WERI-Rb-1 (cell line): Measurements from ENCODE around the gene ECEL1.
"Not testable (repeated sequence)": the region's sequence is repeated elsewhere in the genome, so short reads cannot be mapped to it uniquely, and the experiment has no call there.

ENCODE experiments used
- DNase-seq: peaks from one replicate; pipeline ENCODE4 v3.0.0-alpha.2; 2020
- H3K27ac ChIP-seq: fragments of 250-450 bp; sonication (Bioruptor Pico); 2 replicates; pipeline ENCODE4 v1.5.1; 2020; ENCODE audit warnings: mild to moderate bottlenecking, moderate library complexity
- H3K27me3 ChIP-seq: fragments of 250-450 bp; sonication (Bioruptor Pico); 2 replicates; pipeline ENCODE4 v1.5.1; 2021; ENCODE audit warnings: mild to moderate bottlenecking, low read depth, moderate library complexity; ENCODE audit not compliant: insufficient read depth, severe bottlenecking
- H3K36me3 ChIP-seq: fragments of 250-450 bp; sonication (Bioruptor Pico); 2 replicates; pipeline ENCODE4 v1.5.1; 2020; ENCODE audit warnings: mild to moderate bottlenecking, moderate library complexity
- H3K4me3 ChIP-seq: 2 replicates; pipeline ENCODE4 v1.5.1; 2011; ENCODE audit warnings: low read depth, mild to moderate bottlenecking, control low read depth, low read length
- H3K9me3 ChIP-seq: fragments of 250-450 bp; sonication (Bioruptor Pico); 2 replicates; pipeline ENCODE4 v1.5.1; 2021; ENCODE audit warnings: mild to moderate bottlenecking, moderate library complexity; ENCODE audit not compliant: severe bottlenecking
- TF ChIP-seq, protein P1 (sequence below): IDR thresholded peaks from 2 replicates; pipeline ENCODE4 v1.5.1; 2011; ENCODE audit warnings: low read depth, mild to moderate bottlenecking, control low read depth, inconsistent platforms, low read length

ECEL1 gene

DNA sequence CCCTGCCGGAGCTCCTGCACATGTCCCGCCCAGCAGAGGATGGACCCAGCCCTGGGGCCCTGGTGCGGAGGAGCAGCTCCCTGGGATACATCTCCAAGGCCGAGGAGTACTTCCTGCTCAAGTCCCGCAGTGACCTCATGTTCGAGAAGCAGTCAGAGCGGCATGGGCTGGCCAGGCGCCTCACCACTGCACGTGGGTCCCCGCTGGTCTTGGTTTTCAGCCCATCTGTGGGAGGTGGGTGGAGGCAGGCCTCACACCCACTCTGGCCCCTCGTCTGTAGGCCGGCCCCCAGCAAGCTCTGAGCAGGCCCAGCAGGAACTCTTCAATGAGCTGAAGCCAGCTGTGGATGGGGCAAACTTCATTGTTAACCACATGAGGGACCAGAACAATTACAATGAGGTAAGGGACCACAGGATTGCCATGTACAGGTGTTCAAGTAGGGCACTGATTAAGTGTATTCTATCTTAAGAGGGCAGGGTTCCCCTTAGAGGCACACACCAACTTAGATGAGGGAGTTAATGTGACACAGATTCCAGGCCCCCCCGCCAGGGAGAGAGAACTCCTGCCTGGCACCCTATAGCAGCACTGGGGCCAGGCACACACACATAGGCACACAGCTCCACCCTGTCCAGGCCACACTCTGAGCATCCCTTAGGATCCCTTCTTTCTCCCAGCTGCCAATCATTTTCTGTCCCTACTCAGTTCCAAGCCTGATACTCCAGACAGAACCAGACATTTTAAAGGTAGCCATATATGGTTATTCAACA is 46.5 kb upstream of the ECEL1 start:
- H3K36me3 ChIP-seq = no peaks in the 10 kb centered on the region
- no peak overlapping the region for H3K27ac ChIP-seq
- TF ChIP-seq, protein P1, sequence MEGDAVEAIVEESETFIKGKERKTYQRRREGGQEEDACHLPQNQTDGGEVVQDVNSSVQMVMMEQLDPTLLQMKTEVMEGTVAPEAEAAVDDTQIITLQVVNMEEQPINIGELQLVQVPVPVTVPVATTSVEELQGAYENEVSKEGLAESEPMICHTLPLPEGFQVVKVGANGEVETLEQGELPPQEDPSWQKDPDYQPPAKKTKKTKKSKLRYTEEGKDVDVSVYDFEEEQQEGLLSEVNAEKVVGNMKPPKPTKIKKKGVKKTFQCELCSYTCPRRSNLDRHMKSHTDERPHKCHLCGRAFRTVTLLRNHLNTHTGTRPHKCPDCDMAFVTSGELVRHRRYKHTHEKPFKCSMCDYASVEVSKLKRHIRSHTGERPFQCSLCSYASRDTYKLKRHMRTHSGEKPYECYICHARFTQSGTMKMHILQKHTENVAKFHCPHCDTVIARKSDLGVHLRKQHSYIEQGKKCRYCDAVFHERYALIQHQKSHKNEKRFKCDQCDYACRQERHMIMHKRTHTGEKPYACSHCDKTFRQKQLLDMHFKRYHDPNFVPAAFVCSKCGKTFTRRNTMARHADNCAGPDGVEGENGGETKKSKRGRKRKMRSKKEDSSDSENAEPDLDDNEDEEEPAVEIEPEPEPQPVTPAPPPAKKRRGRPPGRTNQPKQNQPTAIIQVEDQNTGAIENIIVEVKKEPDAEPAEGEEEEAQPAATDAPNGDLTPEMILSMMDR = no peak
- no peaks in the 10 kb centered on the region for H3K27me3 ChIP-seq
- H3K4me3 ChIP-seq = no peak overlapping the region
- no peaks in the 10 kb centered on the region for H3K9me3 ChIP-seq
- no peak for DNase-seq

DNA sequence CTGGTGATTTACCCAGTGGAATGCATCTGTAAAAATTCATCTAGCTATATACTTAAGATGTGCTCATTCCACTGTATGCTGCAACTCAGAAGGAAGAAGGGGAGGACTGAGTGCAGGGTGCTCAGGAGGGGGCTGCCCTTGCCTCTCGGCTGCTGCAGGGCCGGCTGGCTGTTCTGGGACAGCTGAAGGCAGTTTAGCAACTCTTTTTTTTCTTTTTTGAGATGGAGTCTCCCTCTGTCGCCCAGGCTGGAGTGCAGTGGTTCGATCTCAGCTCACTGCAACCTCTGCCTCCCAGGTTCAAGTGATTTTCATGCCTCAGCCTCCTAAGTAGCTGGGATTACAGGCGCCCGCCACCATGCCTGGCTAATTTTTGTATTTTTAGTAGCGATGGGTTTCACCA is 45.2 kb upstream of the ECEL1 start:
- not testable (repeated sequence) for DNase-seq, H3K27me3 ChIP-seq, H3K36me3 ChIP-seq, H3K4me3 ChIP-seq, H3K9me3 ChIP-seq, H3K27ac ChIP-seq

DNA sequence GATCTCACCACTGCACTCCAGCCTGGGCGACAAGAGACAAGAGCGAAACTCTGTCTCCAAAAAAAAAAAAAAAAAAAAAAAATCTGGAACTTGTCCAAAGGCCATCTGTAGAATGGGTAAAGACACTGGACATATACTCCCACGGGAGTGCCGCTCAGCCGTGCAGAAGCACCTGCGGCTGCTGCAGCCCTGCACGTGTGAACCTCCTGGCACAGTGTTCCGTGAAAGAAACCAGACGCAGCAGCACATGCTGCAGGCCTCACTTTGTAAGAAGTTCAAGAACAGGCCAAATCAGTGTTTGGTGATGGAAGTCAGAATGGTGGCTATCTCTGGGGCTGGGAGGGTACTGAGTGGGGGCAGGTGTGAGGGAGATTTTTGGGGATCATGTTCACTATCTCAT is 44.8 kb upstream of the ECEL1 start:
- no peak for DNase-seq
- TF ChIP-seq, protein P1 = no peak
- Histone ChIP-seq H3K4me3 (no peak overlapping the region), H3K27ac (no peak overlapping the region), H3K36me3 (no peaks in the 10 kb centered on the region), H3K9me3 (no peaks in the 10 kb centered on the region), H3K27me3 (no peaks in the 10 kb centered on the region)

DNA sequence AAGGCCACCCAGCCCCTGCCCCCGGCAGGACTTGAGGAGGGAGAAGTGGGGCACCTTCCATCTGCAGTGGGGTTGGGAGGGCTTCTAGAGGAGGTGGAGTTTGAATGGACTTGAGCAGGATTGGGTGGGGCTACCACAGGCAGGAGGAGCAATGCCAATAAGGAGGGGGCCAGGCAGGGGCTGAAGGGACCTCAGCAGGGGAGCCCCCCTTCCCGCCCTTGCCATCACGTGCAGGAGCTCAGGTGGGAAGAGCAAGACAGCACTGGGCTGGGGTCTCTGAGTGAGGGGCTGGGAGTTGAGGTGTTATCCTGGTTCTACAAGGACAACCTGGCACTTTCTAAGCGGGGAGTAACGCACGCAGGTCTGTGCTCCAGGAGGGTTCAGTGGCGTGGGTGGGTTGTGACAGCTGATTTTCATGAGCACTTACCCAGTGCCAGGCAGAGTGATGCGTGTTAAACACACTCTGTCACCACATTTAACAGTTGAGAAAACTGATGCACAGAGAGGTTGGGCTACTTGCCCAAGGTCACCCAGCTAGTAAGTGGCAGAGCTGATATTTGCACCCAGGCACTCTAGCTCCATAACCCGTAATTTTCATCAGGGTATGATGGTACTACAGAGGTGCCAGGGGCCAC is 43.1 kb upstream of the ECEL1 start:
- Histone ChIP-seq H3K9me3 (no peaks in the 10 kb centered on the region), H3K27ac (no peak overlapping the region), H3K36me3 (no peaks in the 10 kb centered on the region), H3K27me3 (no peaks in the 10 kb centered on the region), H3K4me3 (no peak overlapping the region)
- TF ChIP-seq, protein P1 = no peak
- no peak for DNase-seq

DNA sequence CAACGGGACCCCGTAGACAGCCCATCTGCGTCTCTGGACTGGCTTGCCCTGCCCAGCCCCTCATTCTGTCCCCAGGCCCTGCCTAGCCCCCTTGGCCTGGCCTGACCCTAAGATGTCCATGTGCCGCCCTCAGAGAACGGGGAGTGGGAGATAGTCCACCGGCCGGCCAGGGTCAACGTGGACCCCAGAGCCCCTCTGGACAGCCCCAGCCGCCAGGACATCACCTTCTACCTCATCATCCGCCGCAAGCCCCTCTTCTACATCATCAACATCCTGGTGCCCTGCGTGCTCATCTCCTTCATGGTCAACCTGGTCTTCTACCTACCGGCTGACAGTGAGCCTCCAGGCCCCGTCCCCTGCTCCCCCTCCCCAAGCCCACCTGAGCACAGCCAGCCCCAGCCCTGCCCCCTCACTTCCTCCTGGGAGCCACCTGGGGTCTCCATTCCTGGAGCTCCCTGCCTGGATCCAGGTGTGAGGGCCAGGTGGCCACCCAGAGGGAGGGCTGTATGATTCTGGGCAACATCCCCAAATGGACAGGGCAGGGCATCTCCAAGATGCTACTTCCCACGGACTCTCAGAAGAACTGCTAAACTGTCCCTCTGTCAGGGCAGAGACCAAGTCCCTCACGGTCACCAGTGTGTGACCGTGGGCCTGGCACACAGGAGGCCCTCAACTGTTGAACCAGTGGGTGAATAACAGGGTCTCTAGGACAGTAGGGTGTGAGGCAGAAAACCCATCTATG is 42.3 kb upstream of the ECEL1 start:
- TF ChIP-seq, protein P1 = no peak
- no peaks in the 10 kb centered on the region for H3K27me3 ChIP-seq
- H3K36me3 ChIP-seq = no peaks in the 10 kb centered on the region
- H3K9me3 ChIP-seq = no peaks in the 10 kb centered on the region
- no peak overlapping the region for H3K4me3 ChIP-seq
- no peak overlapping the region for H3K27ac ChIP-seq
- DNase-seq = no peak

DNA sequence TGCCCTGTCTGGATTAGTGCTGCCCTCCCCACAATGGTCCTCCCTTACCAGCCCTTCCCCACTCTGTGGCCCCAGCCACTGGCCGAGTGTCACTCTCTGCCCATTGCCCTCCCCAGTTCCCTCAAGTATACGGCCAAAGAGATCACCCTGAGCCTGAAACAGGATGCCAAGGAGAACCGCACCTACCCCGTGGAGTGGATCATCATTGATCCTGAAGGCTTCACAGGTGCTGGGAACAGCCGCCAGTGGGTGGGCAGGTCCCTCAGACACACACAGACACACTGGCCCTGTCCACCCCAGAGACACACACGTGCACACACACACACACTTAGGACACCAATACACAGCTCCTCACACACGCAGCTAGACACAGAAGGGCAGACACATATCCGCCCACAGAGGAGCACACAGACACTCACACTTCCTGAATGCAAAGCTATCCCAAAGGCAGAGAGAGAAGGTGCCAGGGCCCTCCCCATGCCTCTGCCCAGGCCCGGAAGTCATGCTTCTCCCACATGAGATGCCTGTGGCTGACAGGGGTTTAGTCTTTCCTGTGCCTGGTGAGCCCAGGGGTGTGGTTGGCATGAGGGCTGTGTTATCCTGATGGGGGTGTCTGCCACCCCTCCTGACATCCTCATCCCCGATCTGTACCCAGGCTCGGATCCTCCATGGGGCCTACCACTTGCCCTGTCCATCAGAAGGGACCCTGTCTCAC is 41.3 kb upstream of the ECEL1 start:
- Histone ChIP-seq H3K9me3 (no peaks in the 10 kb centered on the region), H3K4me3 (no peak overlapping the region), H3K27me3 (peaks cover 6% of the 10 kb centered on the region), H3K36me3 (no peaks in the 10 kb centered on the region), H3K27ac (no peak overlapping the region)
- DNase-seq = no peak
- TF ChIP-seq, protein P1 = no peak
